ENCODE measurements around the gene ZNF563.

The ZNF563 gene

GRCh38 chr19:12287958-12288500 is 45.4 kb downstream of the ZNF563 start:
- H3K4me1 Mint-ChIP-seq, result peaks cover 10% of the 10 kb centered on the region
- H3K27ac Mint-ChIP-seq, result no peak overlapping the region
- peaks cover 21% of the 10 kb centered on the region for H3K9me3 Mint-ChIP-seq
- peaks cover 80% of the 10 kb centered on the region for H3K36me3 Mint-ChIP-seq (ENCODE audit: low read depth)
- H3K27me3 Mint-ChIP-seq (ENCODE audit: low read depth), result no peaks in the 10 kb centered on the region
- H3K4me3 Mint-ChIP-seq, result no peak overlapping the region
- TF ChIP-seq CTCF (IDR thresholded peaks at IDR 0.05; ENCODE audit: unreplicated experiment in 3 of 3), result no peak

GRCh38 chr19:12284631-12285030 is 48.8 kb downstream of the ZNF563 start:
- Mint-ChIP-seq H3K27ac (no peak overlapping the region), H3K36me3 (ENCODE audit: low read depth) (peaks cover 94% of the 10 kb centered on the region), H3K27me3 (ENCODE audit: low read depth) (no peaks in the 10 kb centered on the region), H3K4me1 (no peaks in the 10 kb centered on the region), H3K4me3 (no peak overlapping the region), H3K9me3 (peaks cover 52% of the 10 kb centered on the region)
- TF ChIP-seq CTCF (IDR thresholded peaks at IDR 0.05; ENCODE audit: unreplicated experiment in 3 of 3), result no peak

- no peak for TF ChIP-seq CTCF (IDR thresholded peaks at IDR 0.05; ENCODE audit: unreplicated experiment in 3 of 3)
- H3K9me3 Mint-ChIP-seq, result peaks cover 56% of the 10 kb centered on the region
- no peaks in the 10 kb centered on the region for H3K4me1 Mint-ChIP-seq
- H3K36me3 Mint-ChIP-seq (ENCODE audit: low read depth), result peaks cover 94% of the 10 kb centered on the region
- H3K27ac Mint-ChIP-seq, result no peak overlapping the region
- H3K4me3 Mint-ChIP-seq, result no peak overlapping the region
- H3K27me3 Mint-ChIP-seq (ENCODE audit: low read depth), result no peaks in the 10 kb centered on the region
Measured at GRCh38 chr19:12284226-12284625, 49.2 kb downstream of the ZNF563 start.

- no peak overlapping the region for H3K27ac Mint-ChIP-seq
- TF ChIP-seq CTCF (IDR thresholded peaks at IDR 0.05; ENCODE audit: unreplicated experiment in 3 of 3), result no peak
- no peaks in the 10 kb centered on the region for H3K4me1 Mint-ChIP-seq
- no peaks in the 10 kb centered on the region for H3K27me3 Mint-ChIP-seq (ENCODE audit: low read depth)
- H3K9me3 Mint-ChIP-seq, result peaks cover 80% of the 10 kb centered on the region
- H3K4me3 Mint-ChIP-seq, result no peak overlapping the region
- H3K36me3 Mint-ChIP-seq (ENCODE audit: low read depth), result peaks cover 95% of the 10 kb centered on the region
Measured at GRCh38 chr19:12278713-12279112, 54.7 kb downstream of the ZNF563 start.

GRCh38 chr19:12272980-12273901 is 60.2 kb downstream of the ZNF563 start:
- H3K27ac Mint-ChIP-seq, result no peak overlapping the region
- TF ChIP-seq CTCF (IDR thresholded peaks at IDR 0.05; ENCODE audit: unreplicated experiment in 3 of 3), result no peak
- no peaks in the 10 kb centered on the region for H3K27me3 Mint-ChIP-seq (ENCODE audit: low read depth)
- peaks cover 95% of the 10 kb centered on the region for H3K36me3 Mint-ChIP-seq (ENCODE audit: low read depth)
- peaks cover 78% of the 10 kb centered on the region for H3K9me3 Mint-ChIP-seq
- H3K4me1 Mint-ChIP-seq, result no peaks in the 10 kb centered on the region
- H3K4me3 Mint-ChIP-seq, result no peak overlapping the region

Measured in nephron (organoid).